HG03575 (cell line): ENCODE results near the gene AFMID.

Experiments
- ATAC-seq: cut with Tn5 transposase; IDR thresholded peaks from one replicate; pipeline ENCODE4 v1.9.1; 2021; ENCODE audit not compliant: unreplicated experiment, insufficient number of reproducible peaks, low FRiP score; ENCODE audit errors: extremely low read depth

AFMID gene

GRCh38 chr17:78210111-78210510 lies 22.9 kb downstream of the AFMID start:
- ATAC-seq = no peak

- no peak for ATAC-seq
Observed at GRCh38 chr17:78211032-78211431, 23.9 kb downstream of the AFMID start.

DNA sequence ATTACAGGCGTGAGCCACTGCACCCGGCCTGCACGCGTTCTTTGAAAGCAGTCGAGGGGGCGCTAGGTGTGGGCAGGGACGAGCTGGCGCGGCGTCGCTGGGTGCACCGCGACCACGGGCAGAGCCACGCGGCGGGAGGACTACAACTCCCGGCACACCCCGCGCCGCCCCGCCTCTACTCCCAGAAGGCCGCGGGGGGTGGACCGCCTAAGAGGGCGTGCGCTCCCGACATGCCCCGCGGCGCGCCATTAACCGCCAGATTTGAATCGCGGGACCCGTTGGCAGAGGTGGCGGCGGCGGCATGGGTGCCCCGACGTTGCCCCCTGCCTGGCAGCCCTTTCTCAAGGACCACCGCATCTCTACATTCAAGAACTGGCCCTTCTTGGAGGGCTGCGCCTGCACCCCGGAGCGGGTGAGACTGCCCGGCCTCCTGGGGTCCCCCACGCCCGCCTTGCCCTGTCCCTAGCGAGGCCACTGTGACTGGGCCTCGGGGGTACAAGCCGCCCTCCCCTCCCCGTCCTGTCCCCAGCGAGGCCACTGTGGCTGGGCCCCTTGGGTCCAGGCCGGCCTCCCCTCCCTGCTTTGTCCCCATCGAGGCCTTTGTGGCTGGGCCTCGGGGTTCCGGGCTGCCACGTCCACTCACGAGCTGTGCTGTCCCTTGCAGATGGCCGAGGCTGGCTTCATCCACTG lies 27.0 kb downstream of the AFMID start, which contains the start of gene BIRC5:
Gene BIRC5, plus strand, starts transcription at position 238 of the 690 bp plus-strand sequence. Its CDS starts 64 bp downstream, at position 302.
- no peak for ATAC-seq

DNA sequence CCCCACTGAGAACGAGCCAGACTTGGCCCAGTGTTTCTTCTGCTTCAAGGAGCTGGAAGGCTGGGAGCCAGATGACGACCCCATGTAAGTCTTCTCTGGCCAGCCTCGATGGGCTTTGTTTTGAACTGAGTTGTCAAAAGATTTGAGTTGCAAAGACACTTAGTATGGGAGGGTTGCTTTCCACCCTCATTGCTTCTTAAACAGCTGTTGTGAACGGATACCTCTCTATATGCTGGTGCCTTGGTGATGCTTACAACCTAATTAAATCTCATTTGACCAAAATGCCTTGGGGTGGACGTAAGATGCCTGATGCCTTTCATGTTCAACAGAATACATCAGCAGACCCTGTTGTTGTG lies 27.5 kb downstream of the AFMID start:
- no peak for ATAC-seq

GRCh38 chr17:78219396-78220150 lies 32.4 kb downstream of the AFMID start:
- no peak for ATAC-seq

- no peak for ATAC-seq
Observed at GRCh38 chr17:78223061-78223460, 35.9 kb downstream of the AFMID start.

GRCh38 chr17:78223765-78224164 lies 36.6 kb downstream of the AFMID start:
- ATAC-seq = no peak

GRCh38 chr17:78224231-78225087 lies 37.3 kb downstream of the AFMID start:
- no peak for ATAC-seq

GRCh38 chr17:78225088-78225865 lies 38.1 kb downstream of the AFMID start:
- ATAC-seq = no peak

- ATAC-seq = no peak
Observed at GRCh38 chr17:78226055-78226758, 39.0 kb downstream of the AFMID start.

GRCh38 chr17:78226759-78227454 lies 39.7 kb downstream of the AFMID start:
- ATAC-seq = no peak

- no peak for ATAC-seq
Observed at GRCh38 chr17:78227455-78227916, 40.3 kb downstream of the AFMID start.

- no peak for ATAC-seq
Observed at GRCh38 chr17:78228176-78228575, 41.0 kb downstream of the AFMID start.

- no peak for ATAC-seq
Observed at GRCh38 chr17:78230252-78230962, 43.2 kb downstream of the AFMID start.

DNA sequence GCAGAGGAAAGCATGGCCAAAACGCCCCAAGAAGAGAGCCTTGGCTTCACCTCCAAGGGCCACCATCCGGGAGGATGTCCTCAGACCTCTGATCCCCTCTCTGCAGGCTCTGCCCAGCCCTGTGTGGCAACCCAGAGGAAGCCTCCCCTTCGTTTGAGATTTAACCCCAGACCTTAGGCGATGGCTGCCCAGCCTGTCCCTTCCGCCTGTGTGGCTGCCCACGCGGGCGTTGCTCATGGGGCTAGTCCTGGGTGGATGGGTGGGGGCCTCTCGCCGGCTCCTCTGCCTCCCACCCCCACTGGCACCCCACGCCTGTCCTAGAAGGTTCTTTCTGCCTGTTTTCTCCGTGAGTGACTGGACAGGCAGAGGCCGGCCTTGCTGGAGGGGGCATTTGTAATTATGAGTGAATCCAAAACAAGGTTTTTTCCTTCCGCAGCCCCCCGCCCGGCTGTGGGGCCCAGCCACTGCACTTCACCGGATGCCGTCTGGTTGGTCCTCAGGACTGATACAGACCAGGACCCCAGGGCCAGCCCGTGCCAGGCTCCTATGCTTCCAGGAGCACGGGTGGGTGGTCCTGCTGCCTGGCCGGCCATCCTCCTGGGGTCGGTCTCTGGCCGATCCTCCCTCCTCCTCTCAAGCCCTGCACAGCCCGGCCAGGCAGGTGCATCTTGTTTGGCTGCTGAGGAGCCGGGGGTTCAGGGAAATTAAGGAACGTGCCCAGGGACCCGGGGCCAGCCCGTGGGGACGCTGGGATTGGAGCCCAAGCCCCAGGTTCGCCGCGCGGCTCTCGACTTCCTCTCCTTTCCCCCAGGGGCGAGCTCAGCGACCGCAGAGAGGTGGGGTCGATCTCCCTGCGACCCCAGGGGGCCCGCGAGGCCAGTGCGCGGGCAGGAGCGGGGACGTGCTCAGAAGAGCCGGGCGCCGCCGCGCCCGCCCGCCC lies 44.1 kb downstream of the AFMID start, which contains the start of gene TMEM235:
Gene TMEM235, plus strand, starts transcription at position 636 of the 940 bp plus-strand sequence. CDS start 393 bp downstream, outside the sequence.
- no peak for ATAC-seq
